A549 (cell line): Measurements from ENCODE around the gene TAX1BP1. TPM values are rescaled to one million over a fixed set of nuclear protein-coding genes. Genes with fewer than 3 reads are reported as not detected.

Experiments used
- ATAC-seq, 2 experiments: fragments of 200-7000 bp in 1 of 2; fragments of >200 bp in 1 of 2; cut with Nextera tagmentation in 1 of 2; cut with Tn5 transposase in 1 of 2; 3 replicates each; pipeline versions ENCODE4 v1.8.0 to v1.9.1; 2018 to 2020; ENCODE audit warnings: mild to moderate bottlenecking in 1 of 2, moderate library complexity in 1 of 2
- CTCF ChIA-PET: fragments of 300-600 bp; sonication (Branson Sonifier 250); formaldehyde crosslinking; extraction: SDS; loops from one replicate; lab custom pipeline; 2021; ENCODE audit warnings: antibody characterized with exemption, inconsistent platforms; lab: Yijun Ruan, JAX
- POLR2A ChIA-PET: fragments of 350-600 bp; formaldehyde crosslinking; extraction: SDS; loops from one replicate; lab custom pipeline; 2021; ENCODE audit warnings: antibody characterized with exemption, inconsistent platforms; lab: Yijun Ruan, JAX
- DNase-seq, 2 experiments: peaks; one replicate each; pipeline versions ENCODE4 v3.0.0 to v3.0.0-alpha.2; 2011 to 2016; ENCODE audit warnings: low read depth in 1 of 2, low spot score in 1 of 2
- FAIRE-seq: peaks from 2 replicates; lab custom pipeline; 2011; peaks lifted over from hg19 to GRCh38; lab: Jason Lieb, UNC
- H3K27ac ChIP-seq, 2 experiments: fragments of >200 bp; sonication (Bioruptor Twin); formaldehyde crosslinking; 3 replicates each; pipeline ENCODE4 v1.5.1; 2016 to 2017
- H3K4me1 ChIP-seq: fragments of >200 bp; sonication (Bioruptor Twin); formaldehyde crosslinking; 3 replicates; pipeline ENCODE4 v1.6.1; 2016
- H3K4me2 ChIP-seq: fragments of >200 bp; sonication (Bioruptor Twin); formaldehyde crosslinking; 3 replicates; pipeline ENCODE4 v1.6.1; 2016
- H3K4me3 ChIP-seq: fragments of >200 bp; sonication (Bioruptor Twin); formaldehyde crosslinking; 3 replicates; pipeline ENCODE4 v1.5.1; 2016
- H3K9me3 ChIP-seq: fragments of >200 bp; sonication (Bioruptor Twin); formaldehyde crosslinking; 3 replicates; pipeline ENCODE4 v1.6.1; 2016
- CBX8 ChIP-seq: fragments of 200-600 bp; sonication (generic); IDR thresholded peaks from 2 replicates; pipeline ENCODE4 v1.6.1; 2016
- CTCF ChIP-seq: fragments of >200 bp; sonication (Bioruptor Twin); formaldehyde crosslinking; IDR thresholded peaks from 3 replicates; pipeline ENCODE4 v1.5.1; 2016
- FOSL2 ChIP-seq, 2 experiments: fragments of 450-650 bp in 1 of 2; fragments of >200 bp in 1 of 2; sonication (Bioruptor Twin) in 1 of 2; formaldehyde crosslinking; IDR thresholded peaks; 2 replicates each; pipeline versions ENCODE4 v1.5.0 to v1.6.1; 2016 to 2020; ENCODE audit warnings: mild to moderate bottlenecking in 1 of 2, moderate library complexity in 1 of 2
- HDAC2 ChIP-seq: fragments of 200-600 bp; sonication (generic); IDR thresholded peaks from 2 replicates; pipeline ENCODE4 v1.6.1; 2016
- HOXA7 ChIP-seq: fragments of 250-450 bp; sonication (Bioruptor Pico); IDR thresholded peaks from 2 replicates; pipeline ENCODE4 v1.5.0; 2020; ENCODE audit warnings: mild to moderate bottlenecking, moderate library complexity
- KDM1A ChIP-seq: fragments of 200-600 bp; sonication (generic); IDR thresholded peaks from 2 replicates; pipeline ENCODE4 v1.6.1; 2016; ENCODE audit warnings: low read depth, mild to moderate bottlenecking
- MAFK ChIP-seq: fragments of 450-650 bp; IDR thresholded peaks from 2 replicates; pipeline ENCODE4 v1.6.1; 2014; ENCODE audit not compliant: partially characterized antibody
- MAX ChIP-seq: IDR thresholded peaks from 2 replicates; pipeline ENCODE4 v1.6.1; 2012
- NFE2L2 ChIP-seq: fragments of 150-350 bp; conservative IDR thresholded peaks from 2 replicates; pipeline ENCODE4 v1.6.1; 2014; ENCODE audit warnings: low read length
- RAD21 ChIP-seq, 2 experiments: fragments of >200 bp in 1 of 2; sonication (Bioruptor Twin) in 1 of 2; formaldehyde crosslinking in 1 of 2; IDR thresholded peaks in 1 of 2; conservative IDR thresholded peaks in 1 of 2; 2 replicates in 1 of 2; 3 replicates in 1 of 2; pipeline ENCODE4 v1.6.1; 2012 to 2018; ENCODE audit warnings: inconsistent platforms in 1 of 2
- RFX5 ChIP-seq: fragments of 450-650 bp; IDR thresholded peaks from 2 replicates; pipeline ENCODE4 v1.7.1; 2014; ENCODE audit warnings: antibody characterized with exemption, mild to moderate bottlenecking, moderate library complexity
- SMC3 ChIP-seq: fragments of >200 bp; sonication (Bioruptor Twin); formaldehyde crosslinking; IDR thresholded peaks from 3 replicates; pipeline ENCODE4 v1.6.1; 2018; ENCODE audit warnings: inconsistent platforms
- SREBF2 ChIP-seq: fragments of 450-650 bp; IDR thresholded peaks from 2 replicates; pipeline ENCODE4 v1.6.1; 2014; ENCODE audit warnings: mild to moderate bottlenecking, moderate library complexity
- WGBS: methylation state at CpG from one replicate; pipeline ENCODE4 v1.1.6; 2017; ENCODE audit errors: missing lambda C conversion rate; 5-methylcytosine and 5-hydroxymethylcytosine counted together
- polyA plus RNA-seq, 4 experiments: library from polyadenylated mRNA; depleted of rRNA in 3 of 4; stranded (reverse); fragments of >200 nt; fragmentation: RNase III in 1 of 4; extraction: RNeasy Plus Mini Kit Qiagen cat#74134 plus additional on column Dnase treatment in 1 of 4; gene quantifications; 2 replicates in 3 of 4; 3 replicates in 1 of 4; pipeline ENCODE4 v1.2.3, GENCODE V29; 2011 to 2017
- TF ChIP-seq, protein P1 (sequence below): IDR thresholded peaks from 2 replicates; pipeline ENCODE4 v1.6.1; 2012; ENCODE audit warnings: low read depth, borderline replicate concordance
- TF ChIP-seq, protein P2 (sequence below): IDR thresholded peaks from 2 replicates; pipeline ENCODE4 v1.6.1; 2012

The TAX1BP1 gene
- polyA plus RNA-seq, 2 of the 4 experiments (the other 2 are of a cell fraction) = 105 to 180 TPM

- no peak for TF ChIP-seq FOSL2 (IDR thresholded peaks at IDR 0.05)
- no peak for TF ChIP-seq FOSL2 (CRISPR knock-in tag; IDR thresholded peaks at IDR 0.05)
These were observed 41.2 kb downstream of the TAX1BP1 start (continued) for GRCh38 chr7:27781188-27781587.

DNA sequence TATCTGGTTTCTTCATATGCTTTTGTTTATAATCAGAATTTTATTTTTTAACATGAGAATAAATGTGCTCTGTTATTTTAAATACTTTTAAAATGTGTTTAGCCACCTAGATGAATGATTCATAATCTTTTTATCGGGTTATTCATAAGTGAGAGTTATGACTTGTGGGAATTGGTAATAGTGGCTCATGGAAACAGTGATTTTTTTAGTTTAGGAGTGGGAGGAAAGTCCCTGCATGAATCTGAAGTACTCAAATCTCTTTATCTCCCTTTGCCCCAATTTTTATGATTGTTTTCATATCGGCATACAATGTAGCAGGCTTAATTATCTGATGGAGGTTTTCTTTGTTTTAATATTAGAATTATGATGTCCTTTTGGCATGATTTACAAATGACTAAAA, 42.9 kb downstream of the TAX1BP1 start:
- FAIRE-seq (no peak), DNase-seq (no peak), ATAC-seq (no peak)
- Histone ChIP-seq H3K4me2 (peak overlapping the region; percentile 70), H3K27ac (peak overlapping the region; percentile 59 to 80), H3K4me3 (no peak overlapping the region), H3K9me3 (no peaks in the 10 kb centered on the region), H3K4me1 (peaks cover 38% of the 10 kb centered on the region)
- TF ChIP-seq CBX8 (no peak), SREBF2 (no peak), HDAC2 (no peak)
- TF ChIP-seq, protein P1, sequence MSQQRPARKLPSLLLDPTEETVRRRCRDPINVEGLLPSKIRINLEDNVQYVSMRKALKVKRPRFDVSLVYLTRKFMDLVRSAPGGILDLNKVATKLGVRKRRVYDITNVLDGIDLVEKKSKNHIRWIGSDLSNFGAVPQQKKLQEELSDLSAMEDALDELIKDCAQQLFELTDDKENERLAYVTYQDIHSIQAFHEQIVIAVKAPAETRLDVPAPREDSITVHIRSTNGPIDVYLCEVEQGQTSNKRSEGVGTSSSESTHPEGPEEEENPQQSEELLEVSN = no peak
- ChIA-PET POLR2A (no interaction called here), CTCF (interaction anchor here (1.1 to 2.3 kb wide), 4 partner anchors 38 to 587 kb away, joined by 3 to 9 read pairs (median 6); no protein-coding TSS in a partner anchor)
- WGBS = 3% methylated on average over 2 of the region's 2 CpGs

DNA sequence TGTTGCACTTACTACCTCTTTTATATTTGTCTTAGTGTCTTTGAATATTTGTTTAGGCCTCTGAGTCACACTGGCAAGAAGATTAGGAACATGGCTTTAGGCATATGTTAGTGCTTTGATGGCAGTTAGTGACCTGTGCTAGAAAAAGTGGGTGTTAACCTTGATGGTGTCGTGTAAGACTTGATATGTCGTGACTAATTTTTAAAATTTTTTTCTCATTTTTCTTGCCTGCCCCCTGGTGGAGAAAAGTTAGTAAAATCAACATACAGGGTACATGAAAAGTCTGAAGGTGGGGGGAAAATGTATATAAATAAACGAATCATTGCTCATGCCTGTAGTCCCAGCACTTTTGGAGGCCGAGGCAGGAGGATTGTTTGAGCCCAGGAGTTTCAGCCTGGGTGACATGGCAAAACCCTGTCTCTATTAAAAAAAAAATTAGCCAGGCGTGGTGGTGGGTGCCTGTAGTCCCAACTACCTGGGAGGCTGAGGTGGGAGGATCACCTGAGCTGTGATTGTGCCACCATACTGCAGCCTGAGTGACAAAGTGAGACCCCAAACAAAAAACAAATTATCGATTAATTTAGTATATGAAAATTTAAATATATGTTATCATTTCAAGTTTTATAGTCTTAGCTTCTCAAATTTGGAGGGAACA, 44.6 kb downstream of the TAX1BP1 start:
- Histone ChIP-seq H3K9me3 (no peaks in the 10 kb centered on the region), H3K4me1 (peaks cover 42% of the 10 kb centered on the region), H3K27ac (peak overlapping the region; percentile 48 to 80; a peak in 5 of 6 replicates), H3K4me2 (peak overlapping the region; percentile 70), H3K4me3 (no peak overlapping the region; the same call in 2 of the 3 replicates)
- DNase-seq (peak; percentile 48 to 86), FAIRE-seq (peak; percentile 92), ATAC-seq (peak; percentile 83 to 86)
- POLR2A ChIA-PET = no interaction called here
- TF ChIP-seq RAD21 (conservative IDR thresholded peaks at IDR 0.05 in 1 of 2, IDR thresholded peaks at IDR 0.05 in 1 of 2) (peak; percentile 37 to 53), NFE2L2 (no peak), SMC3 (peak; percentile 61), FOSL2 (IDR thresholded peaks at IDR 0.05) (no peak), FOSL2 (CRISPR knock-in tag; IDR thresholded peaks at IDR 0.05) (peak; percentile 67), HOXA7 (CRISPR knock-in tag) (no peak), CTCF (peak; percentile 71), RFX5 (no peak), MAX (0 out of 2 replicates have a peak, but pooled peaks have one; percentile 34)
- CTCF ChIA-PET = interaction anchor here (0.6 to 1.4 kb wide), 13 partner anchors 10 to 640 kb away, joined by 3 to 7 read pairs (median 3); no protein-coding TSS in a partner anchor
- 24% methylated on average over 6 of the region's 6 CpGs for WGBS

GRCh38 chr7:27788437-27788836, 48.5 kb downstream of the TAX1BP1 start:
- H3K4me3 ChIP-seq = no peak overlapping the region
- DNase-seq (no peak), FAIRE-seq (no peak), ATAC-seq (no peak)
- no peaks in the 10 kb centered on the region for H3K9me3 ChIP-seq
- H3K4me2 ChIP-seq = no peak overlapping the region
- peak; percentile 83 for TF ChIP-seq MAFK
- no peak for TF ChIP-seq KDM1A
- H3K4me1 ChIP-seq = peaks cover 30% of the 10 kb centered on the region
- no peak overlapping the region for H3K27ac ChIP-seq
- POLR2A ChIA-PET = no interaction called here
- CTCF ChIA-PET = no interaction called here

DNA sequence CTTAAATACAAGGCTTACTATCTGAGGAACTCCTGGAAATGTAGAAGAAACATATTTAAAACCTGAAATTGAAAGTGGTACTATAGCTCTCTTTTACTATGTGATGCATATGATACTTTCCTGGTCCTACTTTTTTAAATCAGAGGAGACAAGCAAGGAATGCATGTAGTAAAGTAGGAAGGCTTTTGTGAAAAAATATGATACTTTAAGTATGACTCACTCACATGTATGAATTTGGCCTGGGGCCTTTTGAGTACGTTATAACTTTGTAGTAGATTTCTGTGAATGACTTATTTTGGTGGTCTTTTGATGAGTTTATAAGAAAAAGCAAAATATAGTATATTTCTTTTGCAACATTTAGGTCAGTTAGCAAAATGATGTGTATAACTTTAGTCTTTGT, 53.8 kb downstream of the TAX1BP1 start:
- FAIRE-seq (no peak), DNase-seq (no peak), ATAC-seq (no peak)
- H3K4me1 ChIP-seq = peaks cover 18% of the 10 kb centered on the region
- H3K9me3 ChIP-seq = no peaks in the 10 kb centered on the region
- no peak overlapping the region for H3K27ac ChIP-seq
- TF ChIP-seq FOSL2 (IDR thresholded peaks at IDR 0.05) (no peak), FOSL2 (CRISPR knock-in tag; IDR thresholded peaks at IDR 0.05) (peak; percentile 49; the same call in 1 of the 2 replicates)
- TF ChIP-seq, protein P2, sequence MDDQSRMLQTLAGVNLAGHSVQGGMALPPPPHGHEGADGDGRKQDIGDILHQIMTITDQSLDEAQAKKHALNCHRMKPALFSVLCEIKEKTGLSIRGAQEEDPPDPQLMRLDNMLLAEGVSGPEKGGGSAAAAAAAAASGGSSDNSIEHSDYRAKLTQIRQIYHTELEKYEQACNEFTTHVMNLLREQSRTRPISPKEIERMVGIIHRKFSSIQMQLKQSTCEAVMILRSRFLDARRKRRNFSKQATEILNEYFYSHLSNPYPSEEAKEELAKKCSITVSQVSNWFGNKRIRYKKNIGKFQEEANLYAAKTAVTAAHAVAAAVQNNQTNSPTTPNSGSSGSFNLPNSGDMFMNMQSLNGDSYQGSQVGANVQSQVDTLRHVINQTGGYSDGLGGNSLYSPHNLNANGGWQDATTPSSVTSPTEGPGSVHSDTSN = no peak
- ChIA-PET CTCF (interaction anchor here (1.1 kb wide), 1 partner anchor 300 kb away, joined by 3 read pairs; no protein-coding TSS in a partner anchor), POLR2A (no interaction called here)
- 20% methylated on average over 1 of the region's 1 CpG for WGBS
- no peak overlapping the region for H3K4me3 ChIP-seq
- no peak overlapping the region for H3K4me2 ChIP-seq
